ENCODE results near the gene MEGF11. TPM values are rescaled to one million over a fixed set of nuclear protein-coding genes. Genes with fewer than 3 reads are reported as not detected.

Gene MEGF11
- total and polyA plus RNA-seq, 2 donors = 0.11 to 0.13 TPM

DNA sequence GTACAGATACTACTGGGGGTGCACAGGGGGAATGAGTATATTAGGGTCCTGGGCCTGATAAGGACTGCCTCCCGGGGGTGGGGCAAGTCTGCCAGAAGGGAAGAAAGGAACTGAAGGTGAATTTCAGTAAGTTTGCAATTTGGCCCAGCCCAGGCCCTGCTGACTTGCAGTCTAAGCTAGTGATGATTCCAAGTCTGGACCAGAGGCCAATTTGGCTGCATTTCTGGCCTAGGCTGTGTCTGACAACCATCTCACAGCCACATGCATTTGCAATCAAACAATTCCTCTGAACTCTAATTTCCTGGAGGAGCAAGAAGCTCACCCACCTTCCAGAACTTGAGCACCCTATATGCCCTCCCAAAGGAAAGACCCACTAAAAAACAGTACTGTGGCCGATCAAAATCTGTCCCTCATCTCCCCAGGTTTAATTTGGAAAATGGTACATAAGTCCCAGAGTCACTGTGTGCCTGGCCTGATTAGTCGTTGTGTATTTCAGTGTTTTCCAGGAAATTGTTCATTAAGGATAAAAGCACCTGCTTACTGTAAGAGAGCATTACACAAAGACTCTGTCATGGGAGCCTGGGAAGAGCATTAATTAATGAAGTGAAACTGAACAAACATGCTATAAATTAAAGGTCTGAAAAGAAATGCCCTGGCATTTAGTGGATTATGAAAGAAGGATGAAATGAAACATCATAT is 114.5 kb downstream of the MEGF11 start:
- Histone ChIP-seq H3K4me3 (ENCODE audit: low read depth, low read length) (no peak overlapping the region), H3K36me3 (ENCODE audit: insufficient read depth) (no peaks in the 10 kb centered on the region), H3K4me1 (ENCODE audit: insufficient read depth) (no peaks in the 10 kb centered on the region), H3K27ac (ENCODE audit: low read depth) (no peak overlapping the region)
- WGBS = 77% methylated on average over 3 of the region's 3 CpGs
- DNase-seq (ENCODE audit: extremely low spot score) = no peak

DNA sequence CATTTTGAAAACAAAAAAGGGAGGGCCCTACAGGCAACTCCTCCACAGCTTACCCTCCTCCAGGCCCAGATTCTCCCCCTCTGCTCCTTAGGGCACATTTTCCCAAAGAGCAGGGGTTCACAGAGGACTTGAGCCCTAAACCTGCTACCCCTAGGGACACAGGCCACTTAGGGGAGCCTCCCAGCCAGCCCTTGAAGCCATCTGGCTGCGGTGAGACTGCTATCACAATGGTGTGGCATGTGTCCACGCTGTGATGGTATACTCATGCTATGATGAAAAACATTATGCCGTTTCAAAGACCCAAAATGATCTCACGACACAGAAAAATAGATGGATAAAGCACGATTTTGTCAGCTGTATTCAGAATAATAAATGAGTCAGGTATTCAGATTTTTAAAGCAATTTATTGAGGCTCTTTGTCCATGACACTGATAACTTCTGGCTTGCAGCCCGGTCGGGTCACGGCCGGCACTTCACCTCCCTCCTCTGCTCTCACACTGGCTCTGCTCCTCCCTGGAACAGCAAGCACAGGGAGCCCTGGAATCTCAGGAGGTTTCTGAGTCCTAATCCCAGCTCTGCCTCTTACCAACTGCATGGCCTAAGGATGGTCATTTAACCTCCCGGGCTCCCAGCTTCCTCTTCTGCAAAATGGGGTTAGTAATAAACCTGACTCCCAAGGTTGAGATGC is 115.3 kb downstream of the MEGF11 start:
- DNase-seq (ENCODE audit: extremely low spot score) = no peak
- WGBS = 67% methylated on average over 10 of the region's 10 CpGs
- Histone ChIP-seq H3K27ac (ENCODE audit: low read depth) (no peak overlapping the region), H3K36me3 (ENCODE audit: insufficient read depth) (no peaks in the 10 kb centered on the region), H3K4me3 (ENCODE audit: low read depth, low read length) (no peak overlapping the region), H3K4me1 (ENCODE audit: insufficient read depth) (no peaks in the 10 kb centered on the region)

DNA sequence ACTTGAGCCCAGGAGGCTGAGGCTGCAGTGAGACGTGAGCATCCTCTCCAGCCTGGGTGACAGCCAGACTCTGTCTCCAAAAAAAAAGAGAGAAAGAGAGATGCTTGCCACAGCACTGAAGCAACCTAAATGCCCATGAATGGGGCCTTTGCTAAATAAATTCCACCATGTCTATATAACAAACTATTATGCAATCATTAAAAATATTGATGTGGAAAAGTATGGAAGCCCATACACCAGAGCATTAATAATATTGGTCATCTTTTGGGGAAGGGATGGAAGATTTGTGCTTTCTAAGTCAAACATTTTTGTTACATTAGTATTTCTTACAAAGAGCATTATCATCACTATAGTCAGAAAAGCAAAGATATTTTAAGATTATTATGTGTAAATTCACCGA is 116.6 kb downstream of the MEGF11 start:
- no peak for DNase-seq (ENCODE audit: extremely low spot score)
- no peak overlapping the region for H3K4me3 ChIP-seq (ENCODE audit: low read depth, low read length)
- 77% methylated on average over 2 of the region's 2 CpGs for WGBS
- H3K36me3 ChIP-seq (ENCODE audit: insufficient read depth) = no peaks in the 10 kb centered on the region
- no peaks in the 10 kb centered on the region for H3K4me1 ChIP-seq (ENCODE audit: insufficient read depth)
- no peak overlapping the region for H3K27ac ChIP-seq (ENCODE audit: low read depth)

DNA sequence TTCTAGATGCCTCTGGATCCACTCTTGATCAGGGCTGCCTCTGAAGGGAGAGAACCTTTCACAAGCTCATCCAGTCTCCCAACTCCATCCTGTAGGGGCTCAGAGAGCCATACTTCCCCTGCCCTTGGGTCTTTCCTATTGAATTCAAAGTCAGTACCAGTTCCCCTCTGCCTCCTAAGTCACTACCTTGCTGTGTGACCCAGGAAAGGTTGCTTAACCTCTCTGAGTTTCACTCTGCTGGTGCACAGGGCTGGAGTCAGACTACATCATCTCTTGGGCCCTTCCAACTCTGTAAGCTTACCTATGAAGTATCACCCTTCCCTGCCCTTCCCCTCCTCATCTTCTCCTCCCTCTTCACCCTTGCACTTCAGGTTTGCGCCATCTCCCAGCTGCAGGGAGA is 117.9 kb downstream of the MEGF11 start:
- 90% methylated on average over 1 of the region's 1 CpG for WGBS
- no peak for DNase-seq (ENCODE audit: extremely low spot score)
- no peaks in the 10 kb centered on the region for H3K4me1 ChIP-seq (ENCODE audit: insufficient read depth)
- no peak overlapping the region for H3K27ac ChIP-seq (ENCODE audit: low read depth)
- no peak overlapping the region for H3K4me3 ChIP-seq (ENCODE audit: low read depth, low read length)
- no peaks in the 10 kb centered on the region for H3K36me3 ChIP-seq (ENCODE audit: insufficient read depth)

DNA sequence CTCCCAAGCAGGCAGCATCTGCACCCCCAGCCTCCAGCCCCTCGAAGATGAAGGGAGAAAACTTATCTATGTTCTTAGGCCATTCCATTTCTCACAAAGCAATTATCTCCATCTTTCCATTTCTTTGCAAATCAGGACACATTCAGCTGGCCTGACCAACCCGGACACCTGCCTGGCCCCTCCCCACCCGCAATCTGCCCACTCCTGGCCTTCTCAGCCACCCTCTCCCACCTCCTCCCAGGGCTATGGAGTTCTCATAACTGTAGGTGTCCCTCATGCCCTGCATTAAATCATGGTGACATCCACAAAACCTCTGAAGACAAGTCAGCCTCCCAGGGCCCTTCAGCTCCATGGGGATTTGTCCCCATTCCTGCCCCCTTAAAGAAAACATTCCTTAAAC is 119.3 kb downstream of the MEGF11 start:
- Histone ChIP-seq H3K4me1 (ENCODE audit: insufficient read depth) (no peaks in the 10 kb centered on the region), H3K27ac (ENCODE audit: low read depth) (no peak overlapping the region), H3K4me3 (ENCODE audit: low read depth, low read length) (no peak overlapping the region), H3K36me3 (ENCODE audit: insufficient read depth) (no peaks in the 10 kb centered on the region)
- 78% methylated on average over 3 of the region's 3 CpGs for WGBS
- DNase-seq (ENCODE audit: extremely low spot score) = no peak

DNA sequence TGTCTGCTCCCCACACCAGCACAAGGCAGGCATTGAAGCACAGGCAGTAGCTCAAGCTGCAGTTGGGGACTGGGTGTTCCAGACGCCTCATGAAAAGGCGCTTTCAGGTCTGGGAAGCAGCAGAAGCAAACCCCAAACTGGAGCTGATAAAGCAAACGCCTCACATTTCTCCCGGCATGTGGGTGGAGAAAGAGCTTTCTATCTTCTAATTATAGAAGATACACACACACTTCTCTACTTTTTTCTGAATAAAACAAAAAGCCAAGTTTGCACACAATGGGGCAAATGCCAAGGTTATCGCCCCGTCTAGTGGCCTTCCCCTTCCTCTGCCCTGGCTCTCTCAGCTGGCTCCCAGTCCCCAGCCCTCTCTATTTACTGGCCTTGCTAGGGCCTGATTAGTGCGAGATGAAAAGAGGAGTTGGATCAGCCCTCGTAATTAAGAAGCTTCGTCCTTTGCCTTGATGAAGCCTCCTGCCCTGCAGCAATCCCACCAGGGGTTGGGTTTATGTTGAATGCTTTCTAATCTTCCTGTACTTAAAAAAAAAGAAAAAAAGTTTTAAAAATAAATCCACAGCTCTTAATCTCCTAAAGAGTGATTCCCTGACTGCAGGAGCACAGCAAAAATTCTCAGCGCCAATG is 120.2 kb downstream of the MEGF11 start:
- DNase-seq (ENCODE audit: extremely low spot score) = no peak
- WGBS = 58% methylated on average over 10 of the region's 10 CpGs
- H3K36me3 ChIP-seq (ENCODE audit: insufficient read depth) = no peaks in the 10 kb centered on the region
- H3K4me3 ChIP-seq (ENCODE audit: low read depth, low read length) = no peak overlapping the region
- no peak overlapping the region for H3K27ac ChIP-seq (ENCODE audit: low read depth)
- no peaks in the 10 kb centered on the region for H3K4me1 ChIP-seq (ENCODE audit: insufficient read depth)

DNA sequence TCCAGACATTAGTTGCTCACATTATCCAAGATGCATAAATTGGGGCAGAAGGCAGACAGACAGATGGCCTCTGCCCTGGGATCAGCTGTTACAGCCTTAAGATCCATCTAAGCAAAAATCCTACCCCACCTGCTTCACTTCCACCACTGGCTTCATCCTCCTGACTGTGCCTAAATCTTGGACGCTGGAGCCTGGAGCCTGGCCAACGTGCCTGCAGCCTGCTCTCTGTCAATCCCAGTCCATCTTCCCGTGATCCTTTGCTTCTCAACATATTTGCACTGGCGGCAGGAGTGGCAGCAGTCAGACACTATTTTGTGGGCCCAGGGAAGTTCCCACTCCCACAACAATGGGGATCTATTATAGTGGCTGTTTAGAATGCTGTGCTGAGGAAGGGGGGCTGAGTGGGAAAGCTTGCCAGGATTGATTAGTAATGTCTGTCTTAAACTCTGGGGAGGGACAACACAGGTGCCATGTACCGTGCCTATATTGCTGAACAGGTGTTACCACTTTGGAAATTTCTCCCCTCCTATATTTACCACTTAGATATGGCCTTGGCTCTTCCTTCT is 121.2 kb downstream of the MEGF11 start:
- Histone ChIP-seq H3K36me3 (ENCODE audit: insufficient read depth) (no peaks in the 10 kb centered on the region), H3K4me1 (ENCODE audit: insufficient read depth) (no peaks in the 10 kb centered on the region), H3K4me3 (ENCODE audit: low read depth, low read length) (no peak overlapping the region), H3K27ac (ENCODE audit: low read depth) (no peak overlapping the region)
- WGBS = 48% methylated on average over 5 of the region's 5 CpGs
- DNase-seq (ENCODE audit: extremely low spot score) = no peak

DNA sequence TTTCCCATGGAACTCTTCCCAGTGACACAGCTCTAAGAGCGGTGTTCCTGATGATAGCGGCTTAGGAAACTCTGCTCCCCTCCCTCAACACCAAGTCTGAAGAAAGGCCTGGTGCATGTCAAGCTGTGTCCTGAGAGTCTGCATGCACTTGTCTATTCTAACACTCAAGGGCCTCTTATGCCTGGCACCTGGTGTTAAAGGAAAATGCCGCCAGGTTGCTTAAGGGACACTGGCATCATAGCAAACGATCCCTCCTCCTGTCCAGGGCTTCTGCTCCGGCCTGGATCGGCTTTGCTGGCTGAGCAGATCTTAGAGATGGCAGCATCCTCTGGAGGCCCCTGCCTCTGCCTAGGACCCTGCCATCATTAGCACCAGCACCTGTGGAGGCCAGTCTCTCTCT is 121.7 kb downstream of the MEGF11 start:
- H3K4me1 ChIP-seq (ENCODE audit: insufficient read depth) = no peaks in the 10 kb centered on the region
- 87% methylated on average over 6 of the region's 6 CpGs for WGBS
- no peak overlapping the region for H3K27ac ChIP-seq (ENCODE audit: low read depth)
- DNase-seq (ENCODE audit: extremely low spot score) = no peak
- H3K36me3 ChIP-seq (ENCODE audit: insufficient read depth) = no peaks in the 10 kb centered on the region
- no peak overlapping the region for H3K4me3 ChIP-seq (ENCODE audit: low read depth, low read length)

DNA sequence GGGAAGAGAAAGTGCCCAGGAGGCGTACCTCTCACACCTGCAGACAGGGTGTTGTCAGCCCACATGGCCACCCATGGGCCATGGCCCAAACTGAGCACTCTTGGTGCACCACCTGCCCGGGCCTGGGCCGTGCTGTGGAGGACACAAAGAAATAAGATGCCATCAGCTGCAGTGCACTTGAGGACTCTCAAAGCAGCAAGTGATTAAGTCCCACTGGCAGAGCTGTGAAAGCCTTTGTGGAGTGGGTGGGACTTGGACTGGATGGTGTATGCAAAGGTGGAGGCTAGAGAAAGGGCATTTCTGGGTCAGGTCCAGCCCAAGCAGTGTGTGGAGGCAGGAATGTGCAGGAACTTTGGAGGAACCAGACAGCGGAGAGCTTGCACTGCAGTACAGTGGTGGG is 122.3 kb downstream of the MEGF11 start:
- Histone ChIP-seq H3K4me1 (ENCODE audit: insufficient read depth) (no peaks in the 10 kb centered on the region), H3K36me3 (ENCODE audit: insufficient read depth) (no peaks in the 10 kb centered on the region), H3K27ac (ENCODE audit: low read depth) (no peak overlapping the region), H3K4me3 (ENCODE audit: low read depth, low read length) (no peak overlapping the region)
- DNase-seq (ENCODE audit: extremely low spot score) = no peak
- WGBS = 82% methylated on average over 4 of the region's 4 CpGs

DNA sequence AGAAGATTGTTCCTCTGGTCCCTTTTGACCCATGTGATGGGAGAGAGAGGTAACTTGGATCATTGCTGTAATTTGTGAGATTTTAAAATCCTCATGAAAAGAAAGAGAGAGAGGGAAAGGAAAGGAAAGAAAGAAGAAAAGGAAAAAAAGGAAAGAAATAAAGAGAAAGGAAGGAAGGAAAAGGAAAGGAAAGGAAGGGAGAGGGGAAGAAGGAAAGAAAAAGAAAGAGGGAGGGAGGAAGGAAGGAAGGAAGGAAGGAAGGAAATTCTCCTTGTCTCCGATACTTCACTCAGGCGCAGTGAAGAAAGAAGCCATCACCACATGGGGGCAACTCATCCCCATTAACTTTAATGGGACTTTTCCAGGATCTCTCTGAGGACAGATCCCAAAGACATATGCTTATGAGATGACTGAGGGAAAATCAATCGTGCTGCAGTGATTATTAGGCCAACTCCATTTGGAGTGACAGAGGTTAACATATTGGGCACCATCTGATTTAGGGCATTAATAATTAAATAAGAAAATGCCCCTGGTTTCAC is 123.0 kb downstream of the MEGF11 start:
- H3K4me1 ChIP-seq (ENCODE audit: insufficient read depth) = no peaks in the 10 kb centered on the region
- no peaks in the 10 kb centered on the region for H3K36me3 ChIP-seq (ENCODE audit: insufficient read depth)
- WGBS = 63% methylated on average over 3 of the region's 3 CpGs
- H3K4me3 ChIP-seq (ENCODE audit: low read depth, low read length) = no peak overlapping the region
- H3K27ac ChIP-seq (ENCODE audit: low read depth) = no peak overlapping the region
- no peak for DNase-seq (ENCODE audit: extremely low spot score)

DNA sequence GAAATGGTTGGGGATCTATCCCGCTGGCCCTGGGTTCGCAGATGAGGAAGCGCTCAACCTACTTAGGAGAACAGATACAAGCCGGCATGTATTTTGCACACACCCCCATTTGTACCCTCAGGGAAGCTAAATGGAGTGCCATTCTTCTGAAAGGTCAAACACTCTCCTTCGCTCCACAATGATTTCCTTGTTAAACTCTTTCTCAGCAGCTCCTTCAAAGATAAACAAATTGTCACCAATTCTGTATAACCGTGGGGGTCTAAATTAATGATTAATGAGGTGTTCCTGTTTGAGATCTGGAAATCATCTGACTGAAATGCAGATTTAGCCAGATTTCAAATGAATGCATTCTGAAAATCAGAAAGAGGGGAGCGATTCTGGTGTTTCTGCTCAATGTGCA is 124.0 kb downstream of the MEGF11 start:
- Histone ChIP-seq H3K36me3 (ENCODE audit: insufficient read depth) (no peaks in the 10 kb centered on the region), H3K4me3 (ENCODE audit: low read depth, low read length) (no peak overlapping the region), H3K27ac (ENCODE audit: low read depth) (no peak overlapping the region), H3K4me1 (ENCODE audit: insufficient read depth) (no peaks in the 10 kb centered on the region)
- 61% methylated on average over 7 of the region's 7 CpGs for WGBS
- no peak for DNase-seq (ENCODE audit: extremely low spot score)

DNA sequence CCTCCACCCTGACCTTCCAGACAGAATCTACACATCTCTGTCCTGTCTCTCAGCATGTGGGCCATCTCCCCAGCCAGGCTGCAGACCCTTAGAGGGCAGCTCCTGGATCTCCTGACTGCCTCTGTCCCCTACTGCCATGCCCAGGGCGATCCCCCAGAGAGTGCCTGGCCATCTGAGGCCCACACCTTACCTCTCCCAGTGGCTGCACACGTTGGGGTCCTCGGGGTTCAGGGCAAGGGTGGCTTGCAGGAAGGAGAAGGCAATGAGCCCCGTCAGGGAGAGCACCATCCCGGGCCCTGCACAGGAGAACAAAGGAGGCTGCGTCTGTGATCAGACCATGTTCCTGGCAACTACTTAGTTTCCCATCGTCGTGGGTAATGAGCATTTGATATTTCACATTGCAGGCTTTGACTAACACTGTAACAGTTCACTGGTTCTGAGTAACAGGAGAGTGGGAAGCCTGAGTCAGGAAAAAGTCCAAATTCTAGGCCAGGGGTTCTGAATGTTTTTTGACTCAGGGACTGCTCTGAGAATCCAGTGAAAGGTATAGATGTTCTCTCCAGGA is 125.4 kb downstream of the MEGF11 start:
- DNase-seq (ENCODE audit: extremely low spot score) = no peak
- WGBS = 76% methylated on average over 8 of the region's 8 CpGs
- Histone ChIP-seq H3K4me1 (ENCODE audit: insufficient read depth) (no peaks in the 10 kb centered on the region), H3K27ac (ENCODE audit: low read depth) (no peak overlapping the region), H3K36me3 (ENCODE audit: insufficient read depth) (no peaks in the 10 kb centered on the region), H3K4me3 (ENCODE audit: low read depth, low read length) (no peak overlapping the region)

DNA sequence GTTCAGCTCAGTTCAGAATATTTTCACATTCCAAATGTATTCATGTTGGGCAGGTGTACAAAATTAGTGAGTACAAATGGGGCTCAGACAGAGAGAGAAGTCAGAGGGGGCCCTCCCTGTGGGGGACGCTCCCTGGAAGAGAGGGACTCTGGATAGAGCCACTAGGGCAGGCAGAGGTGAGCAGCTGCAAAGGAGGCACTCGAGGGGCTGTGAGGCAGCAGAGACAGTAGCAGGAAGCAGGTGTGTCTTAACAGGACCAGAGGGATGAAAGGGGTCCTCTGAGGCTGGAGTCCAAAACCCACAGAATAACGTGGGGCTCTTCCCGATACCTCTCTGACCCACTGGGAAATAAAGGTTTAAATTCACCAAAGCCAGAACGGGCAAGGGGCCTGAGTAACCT is 127.1 kb downstream of the MEGF11 start:
- DNase-seq (ENCODE audit: extremely low spot score) = no peak
- Histone ChIP-seq H3K36me3 (ENCODE audit: insufficient read depth) (no peaks in the 10 kb centered on the region), H3K27ac (ENCODE audit: low read depth) (no peak overlapping the region), H3K4me1 (ENCODE audit: insufficient read depth) (no peaks in the 10 kb centered on the region), H3K4me3 (ENCODE audit: low read depth, low read length) (no peak overlapping the region)
- 56% methylated on average over 5 of the region's 5 CpGs for WGBS
